Calu3 (cell line): Measurements from ENCODE around the gene RNF44. TPM values are rescaled to one million over a fixed set of nuclear protein-coding genes. Genes with fewer than 3 reads are reported as not detected.

Experiments used
- BruUV-seq: library from RNA; stranded (reverse); fragments of 400-500 nt; replicated peaks from 2 replicates; lab custom pipeline; 2021; lab: Mats Ljungman, UMichigan
- CTCF ChIA-PET: fragments of 300-600 bp; sonication (Branson Sonifier 250); formaldehyde crosslinking; loops from one replicate; lab custom pipeline; 2022; ENCODE audit warnings: antibody characterized with exemption; lab: Charles Lee
- DNase-seq: peaks from one replicate; pipeline ENCODE4 v3.0.0; 2022
- H3K27ac Mint-ChIP-seq: one replicate; pipeline ENCODE4 v1.8.0; 2022; ENCODE audit warnings: mixed read lengths; ENCODE audit not compliant: unreplicated experiment
- H3K27me3 Mint-ChIP-seq: one replicate; pipeline ENCODE4 v1.8.0; 2022; ENCODE audit warnings: mixed read lengths; ENCODE audit not compliant: unreplicated experiment
- H3K36me3 Mint-ChIP-seq: one replicate; pipeline ENCODE4 v1.8.0; 2022; ENCODE audit warnings: mild to moderate bottlenecking, moderate library complexity, mixed read lengths; ENCODE audit not compliant: insufficient read depth, unreplicated experiment
- H3K4me1 Mint-ChIP-seq: one replicate; pipeline ENCODE4 v1.8.0; 2022; ENCODE audit warnings: mild to moderate bottlenecking, low read depth, mixed read lengths; ENCODE audit not compliant: unreplicated experiment
- H3K4me3 Mint-ChIP-seq: one replicate; pipeline ENCODE4 v1.8.0; 2022; ENCODE audit warnings: mild to moderate bottlenecking, low read depth, moderate library complexity, mixed read lengths; ENCODE audit not compliant: unreplicated experiment
- H3K9me3 Mint-ChIP-seq: one replicate; pipeline ENCODE4 v1.8.0; 2022; ENCODE audit warnings: low read depth, mixed read lengths; ENCODE audit not compliant: unreplicated experiment
- intact Hi-C: fragments of 100-400 bp; cut with micrococcal nuclease; formaldehyde crosslinking; loops from one replicate; pipeline ENCODE4 v1.10.0; 2022; ENCODE audit not compliant: unreplicated experiment
- total RNA-seq: library from RNA; stranded (reverse); gene quantifications from 2 replicates; pipeline ENCODE4 v1.2.3, GENCODE V29; 2022
- TF ChIP-seq, protein P1 (sequence below): fragments of 200-600 bp; IDR thresholded peaks from one replicate; pipeline ENCODE4 v1.8.0; 2022; ENCODE audit warnings: antibody characterized with exemption; ENCODE audit not compliant: unreplicated experiment

RNF44 gene
- total RNA-seq, 1 experiment from 2014 or later, result 82.3 TPM

DNA sequence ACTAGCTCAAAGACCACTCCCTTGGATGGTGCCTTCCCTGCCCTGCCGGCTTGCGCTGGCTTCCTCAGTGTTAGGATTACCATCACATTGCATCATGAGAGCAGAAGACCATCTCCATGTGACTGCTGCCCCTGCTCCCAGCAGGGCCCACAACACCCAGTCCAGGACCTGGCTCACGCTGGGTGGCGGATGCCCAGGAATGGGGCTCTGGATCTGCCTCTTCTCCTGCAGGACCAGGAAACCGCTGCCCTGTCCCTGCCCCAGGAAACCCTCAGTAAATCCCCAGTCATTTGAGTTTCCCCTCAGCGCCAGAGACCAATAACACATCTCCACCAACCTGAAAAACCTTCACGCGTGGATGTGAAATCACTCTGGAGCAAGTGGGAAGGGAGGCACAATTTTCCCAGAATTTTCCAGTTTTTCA lies 3.3 kb upstream of the RNF44 start:
- H3K4me3 Mint-ChIP-seq, result no peak overlapping the region
- intact Hi-C loops, result loop anchor here (5.0 kb wide), 1 partner anchor 72 kb away; the partner anchor contains the start of gene GPRIN1
- TF ChIP-seq, protein P1, sequence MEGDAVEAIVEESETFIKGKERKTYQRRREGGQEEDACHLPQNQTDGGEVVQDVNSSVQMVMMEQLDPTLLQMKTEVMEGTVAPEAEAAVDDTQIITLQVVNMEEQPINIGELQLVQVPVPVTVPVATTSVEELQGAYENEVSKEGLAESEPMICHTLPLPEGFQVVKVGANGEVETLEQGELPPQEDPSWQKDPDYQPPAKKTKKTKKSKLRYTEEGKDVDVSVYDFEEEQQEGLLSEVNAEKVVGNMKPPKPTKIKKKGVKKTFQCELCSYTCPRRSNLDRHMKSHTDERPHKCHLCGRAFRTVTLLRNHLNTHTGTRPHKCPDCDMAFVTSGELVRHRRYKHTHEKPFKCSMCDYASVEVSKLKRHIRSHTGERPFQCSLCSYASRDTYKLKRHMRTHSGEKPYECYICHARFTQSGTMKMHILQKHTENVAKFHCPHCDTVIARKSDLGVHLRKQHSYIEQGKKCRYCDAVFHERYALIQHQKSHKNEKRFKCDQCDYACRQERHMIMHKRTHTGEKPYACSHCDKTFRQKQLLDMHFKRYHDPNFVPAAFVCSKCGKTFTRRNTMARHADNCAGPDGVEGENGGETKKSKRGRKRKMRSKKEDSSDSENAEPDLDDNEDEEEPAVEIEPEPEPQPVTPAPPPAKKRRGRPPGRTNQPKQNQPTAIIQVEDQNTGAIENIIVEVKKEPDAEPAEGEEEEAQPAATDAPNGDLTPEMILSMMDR, result no peak
- no TSS peak for BruUV-seq
- no peak for DNase-seq
- peaks cover 71% of the 10 kb centered on the region for H3K4me1 Mint-ChIP-seq
- no peaks in the 10 kb centered on the region for H3K9me3 Mint-ChIP-seq
- CTCF ChIA-PET, result no interaction called here
- no peaks in the 10 kb centered on the region for H3K27me3 Mint-ChIP-seq
- peak overlapping the region; percentile 19 for H3K27ac Mint-ChIP-seq
- peaks cover 80% of the 10 kb centered on the region for H3K36me3 Mint-ChIP-seq

DNA sequence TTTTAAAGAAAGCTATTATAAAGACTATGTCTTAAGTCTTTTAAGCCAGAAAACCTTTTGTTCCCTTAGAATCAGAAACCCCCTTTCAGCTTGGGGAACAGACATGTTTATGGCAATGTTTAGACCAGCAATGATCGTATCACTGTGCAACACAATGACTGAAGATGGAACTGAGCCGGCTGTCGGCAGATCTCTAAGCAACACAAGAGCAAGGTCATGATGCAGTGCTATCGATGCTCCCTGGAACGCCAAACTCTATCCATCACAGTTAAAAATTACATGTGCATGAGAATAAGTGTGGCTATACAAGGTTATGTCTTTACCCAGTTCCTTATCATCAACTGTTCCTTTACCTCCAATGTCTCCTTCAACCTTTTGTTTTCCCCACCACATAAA lies 1.8 kb upstream of the RNF44 start:
- BruUV-seq, result no TSS peak
- TF ChIP-seq, protein P1, result no peak
- H3K4me3 Mint-ChIP-seq, result no peak overlapping the region
- peaks cover 73% of the 10 kb centered on the region for H3K36me3 Mint-ChIP-seq
- no peaks in the 10 kb centered on the region for H3K27me3 Mint-ChIP-seq
- no peak overlapping the region for H3K27ac Mint-ChIP-seq
- CTCF ChIA-PET, result interaction anchor here (0.6 kb wide), 2 partner anchors 91 to 943 kb away, joined by 3 to 4 read pairs; no protein-coding TSS in a partner anchor
- no peak for DNase-seq
- H3K4me1 Mint-ChIP-seq, result peaks cover 71% of the 10 kb centered on the region
- intact Hi-C loops, result loop anchor here (5.0 kb wide), 1 partner anchor 122 kb away; the partner anchor contains the start of gene CLTB
- H3K9me3 Mint-ChIP-seq, result no peaks in the 10 kb centered on the region

GRCh38 chr5:176538230-176538988 lies 1.2 kb upstream of the RNF44 start:
- peaks cover 77% of the 10 kb centered on the region for H3K4me1 Mint-ChIP-seq
- H3K4me3 Mint-ChIP-seq, result peak overlapping the region; percentile 96
- H3K27ac Mint-ChIP-seq, result peak overlapping the region; percentile 97
- peaks cover 67% of the 10 kb centered on the region for H3K36me3 Mint-ChIP-seq
- intact Hi-C loops, result loop anchor here (5.0 kb wide), 1 partner anchor 121 kb away; the partner anchor contains the start of gene CLTB
- H3K9me3 Mint-ChIP-seq, result no peaks in the 10 kb centered on the region
- TSS peak; percentile 81 for BruUV-seq
- DNase-seq, result no peak
- TF ChIP-seq, protein P1, result no peak
- H3K27me3 Mint-ChIP-seq, result no peaks in the 10 kb centered on the region
- CTCF ChIA-PET, result interaction anchor here (0.5 to 3.6 kb wide), 11 partner anchors 11 to 487 kb away, joined by 3 to 19 read pairs (median 4); partner anchors contain the start of genes CDHR2, EIF4E1B, FAF2 and SNCB

DNA sequence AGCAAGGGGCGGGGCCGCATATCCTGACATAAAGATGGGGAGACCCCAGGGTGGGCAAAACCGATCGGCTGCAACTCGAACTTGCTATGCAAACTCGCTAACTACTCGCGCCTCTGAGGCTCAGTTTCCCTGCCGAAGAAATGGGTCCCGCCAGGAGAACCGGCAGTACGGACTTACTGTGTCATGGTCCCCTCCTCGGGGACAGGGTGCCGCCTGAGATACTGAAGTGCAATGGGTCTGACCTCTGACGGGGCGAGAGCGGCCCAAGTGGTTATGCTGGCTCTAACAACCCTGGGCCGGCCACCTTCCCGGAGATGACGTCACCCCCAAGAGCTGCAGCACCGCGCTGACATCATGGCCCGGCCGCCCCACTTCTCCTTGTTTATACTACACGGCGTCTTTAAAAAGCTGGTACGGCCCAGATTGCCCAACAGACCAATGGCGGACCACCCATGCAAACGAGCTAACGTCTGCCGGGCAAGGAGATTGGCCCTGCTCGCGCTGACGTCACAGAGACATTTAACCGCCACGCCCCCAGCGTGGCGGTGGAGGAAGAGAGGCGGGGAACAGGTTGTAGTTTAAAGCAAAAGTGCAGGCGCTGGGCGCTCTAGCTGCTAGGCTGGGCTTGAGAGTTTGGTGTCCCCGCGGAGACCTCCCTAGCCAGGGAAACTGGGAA lies 490 bp upstream of the RNF44 start:
- H3K27me3 Mint-ChIP-seq, result no peaks in the 10 kb centered on the region
- TF ChIP-seq, protein P1, result no peak
- H3K9me3 Mint-ChIP-seq, result no peaks in the 10 kb centered on the region
- no TSS peak for BruUV-seq
- DNase-seq, result peak; percentile 98
- intact Hi-C loops, result loop anchor here (5.0 kb wide), 1 partner anchor 120 kb away; the partner anchor contains the start of gene CLTB
- H3K4me3 Mint-ChIP-seq, result peak overlapping the region; percentile 96
- peaks cover 81% of the 10 kb centered on the region for H3K4me1 Mint-ChIP-seq
- H3K36me3 Mint-ChIP-seq, result peaks cover 63% of the 10 kb centered on the region
- CTCF ChIA-PET, result interaction anchor here (0.5 to 3.6 kb wide), 11 partner anchors 12 to 488 kb away, joined by 3 to 19 read pairs (median 7); partner anchors contain the start of genes CDHR2, EIF4E1B, FAF2 and SNCB
- H3K27ac Mint-ChIP-seq, result peak overlapping the region; percentile 97
